Subcutaneous adipose tissue (tissue), 4 donors: Measurements from ENCODE around the gene RBMS1. TPM values are rescaled to one million over a fixed set of nuclear protein-coding genes. Genes with fewer than 3 reads are reported as not detected.

Experiments
- total RNA-seq, 4 donors: library from RNA; depleted of rRNA; stranded (reverse); fragments of >200 nt; gene quantifications; one replicate each; pipeline ENCODE4 v1.1.0, GENCODE V29; 2016
- TF ChIP-seq, protein P1 (sequence below): fragments of 450-650 bp; IDR thresholded peaks from one replicate; pipeline ENCODE4 v1.5.1; 2016; ENCODE audit warnings: low read depth, mild to moderate bottlenecking, control low read depth, antibody characterized with exemption, moderate library complexity

The RBMS1 gene
- total RNA-seq, 4 donors from 2014 or later: 80.1 to 164 (median 95.7) TPM

DNA sequence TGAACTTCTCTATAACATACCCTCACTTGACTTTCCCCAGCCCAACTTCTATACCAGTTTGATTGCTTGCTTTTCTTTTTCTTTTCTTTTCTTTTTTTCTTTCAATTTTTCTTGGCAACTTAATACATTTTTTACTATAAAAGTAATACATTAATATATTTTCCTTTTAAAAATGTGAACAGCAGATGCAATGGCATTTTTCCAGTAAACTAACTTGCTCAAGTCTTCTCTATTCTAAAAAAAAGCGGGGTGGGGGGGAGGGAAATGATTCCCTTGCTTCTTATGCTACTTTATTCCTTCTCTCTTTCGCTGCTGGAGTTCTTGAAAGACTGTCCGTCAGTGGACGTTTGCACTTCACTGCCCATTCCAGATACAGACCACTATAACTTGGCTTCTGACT, 70.5 kb downstream of the RBMS1 start:
- TF ChIP-seq, protein P1, sequence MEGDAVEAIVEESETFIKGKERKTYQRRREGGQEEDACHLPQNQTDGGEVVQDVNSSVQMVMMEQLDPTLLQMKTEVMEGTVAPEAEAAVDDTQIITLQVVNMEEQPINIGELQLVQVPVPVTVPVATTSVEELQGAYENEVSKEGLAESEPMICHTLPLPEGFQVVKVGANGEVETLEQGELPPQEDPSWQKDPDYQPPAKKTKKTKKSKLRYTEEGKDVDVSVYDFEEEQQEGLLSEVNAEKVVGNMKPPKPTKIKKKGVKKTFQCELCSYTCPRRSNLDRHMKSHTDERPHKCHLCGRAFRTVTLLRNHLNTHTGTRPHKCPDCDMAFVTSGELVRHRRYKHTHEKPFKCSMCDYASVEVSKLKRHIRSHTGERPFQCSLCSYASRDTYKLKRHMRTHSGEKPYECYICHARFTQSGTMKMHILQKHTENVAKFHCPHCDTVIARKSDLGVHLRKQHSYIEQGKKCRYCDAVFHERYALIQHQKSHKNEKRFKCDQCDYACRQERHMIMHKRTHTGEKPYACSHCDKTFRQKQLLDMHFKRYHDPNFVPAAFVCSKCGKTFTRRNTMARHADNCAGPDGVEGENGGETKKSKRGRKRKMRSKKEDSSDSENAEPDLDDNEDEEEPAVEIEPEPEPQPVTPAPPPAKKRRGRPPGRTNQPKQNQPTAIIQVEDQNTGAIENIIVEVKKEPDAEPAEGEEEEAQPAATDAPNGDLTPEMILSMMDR: no peak

DNA sequence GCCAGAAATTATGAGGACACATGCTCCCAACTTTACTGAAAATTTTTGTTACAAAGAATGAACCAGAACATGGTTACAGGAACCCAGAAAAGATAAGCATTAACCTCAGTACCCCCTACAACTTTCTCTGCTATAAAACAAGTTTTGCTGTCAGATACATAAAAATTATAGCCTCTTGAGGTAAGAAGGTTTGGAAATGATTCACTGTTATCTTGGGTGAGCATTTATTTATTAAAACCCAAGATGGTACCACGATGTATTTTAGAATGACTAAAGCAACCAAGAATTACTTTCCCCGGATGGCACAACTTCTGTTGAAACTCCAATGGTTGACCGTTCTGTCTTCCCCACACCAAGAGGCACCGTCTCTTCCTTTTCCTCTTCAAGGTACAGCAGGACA, 72.9 kb downstream of the RBMS1 start:
- TF ChIP-seq, protein P1: no peak

DNA sequence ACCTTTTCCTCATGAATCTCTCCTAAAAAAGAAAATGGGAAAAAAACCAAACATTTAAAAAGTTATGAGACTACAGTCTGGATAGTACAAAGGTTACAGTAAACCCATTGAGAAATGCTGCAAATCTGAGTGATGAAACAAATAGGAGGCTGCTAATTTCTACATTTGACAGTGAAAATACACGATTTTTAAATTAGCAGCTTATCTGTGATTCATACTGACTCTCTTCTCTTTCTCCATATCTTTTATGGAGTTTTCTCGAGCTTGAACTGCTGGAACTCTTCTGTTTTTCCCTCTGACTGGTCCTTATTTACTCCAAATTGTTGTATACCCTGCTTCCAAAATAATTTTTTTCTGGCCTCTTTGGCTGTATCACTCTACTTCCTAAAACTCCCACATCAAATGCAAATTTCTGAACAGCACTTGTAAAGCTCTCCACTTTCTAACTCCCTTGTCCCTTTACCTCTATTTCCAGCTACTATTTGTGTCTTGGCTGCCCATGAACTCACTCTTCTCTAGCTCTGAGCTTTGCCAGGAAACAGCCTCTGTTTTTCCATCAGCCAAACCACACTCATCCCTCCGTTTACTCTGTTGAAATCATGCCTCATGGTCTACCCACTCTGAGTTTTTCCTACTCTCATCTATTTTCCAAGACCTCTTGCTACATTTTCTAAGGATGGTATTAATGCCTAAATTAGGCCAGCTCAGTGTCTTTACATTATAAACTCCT, 73.7 kb downstream of the RBMS1 start:
- TF ChIP-seq, protein P1: no peak

DNA sequence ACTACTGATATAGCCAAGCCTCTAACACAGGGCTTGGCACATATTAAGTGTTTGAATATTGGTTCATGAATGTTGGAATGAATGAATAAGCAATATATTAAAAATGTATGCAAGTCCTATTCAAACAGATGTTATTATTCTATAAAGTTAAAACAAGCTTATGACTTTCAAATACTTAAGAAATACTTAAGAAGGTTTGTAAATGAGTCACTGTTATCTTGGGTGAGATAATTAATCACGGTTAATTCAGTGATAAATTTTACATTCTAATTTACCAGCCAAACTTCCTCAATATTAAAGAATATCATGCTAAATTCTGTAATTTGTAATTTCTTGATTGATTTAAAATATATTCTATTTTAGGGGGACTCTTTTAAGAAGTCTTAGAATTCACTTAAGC, 74.8 kb downstream of the RBMS1 start:
- TF ChIP-seq, protein P1: no peak

DNA sequence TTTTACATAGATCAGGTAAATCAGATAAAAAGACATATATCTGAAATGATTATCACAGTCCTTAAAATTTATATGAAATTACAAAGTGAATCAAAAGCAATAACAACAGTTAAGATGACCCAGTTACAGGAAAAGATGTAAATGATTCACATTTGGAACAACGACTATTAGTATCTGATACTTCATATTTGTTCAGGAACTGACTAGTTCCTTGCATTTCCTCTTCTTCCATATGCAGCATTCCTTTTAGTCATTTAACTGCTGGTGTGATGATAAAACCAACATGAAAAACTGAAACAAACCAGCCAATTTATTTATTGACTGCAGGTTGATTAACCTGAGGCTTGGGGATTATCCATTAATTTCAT, 75.2 kb downstream of the RBMS1 start:
- TF ChIP-seq, protein P1: no peak

DNA sequence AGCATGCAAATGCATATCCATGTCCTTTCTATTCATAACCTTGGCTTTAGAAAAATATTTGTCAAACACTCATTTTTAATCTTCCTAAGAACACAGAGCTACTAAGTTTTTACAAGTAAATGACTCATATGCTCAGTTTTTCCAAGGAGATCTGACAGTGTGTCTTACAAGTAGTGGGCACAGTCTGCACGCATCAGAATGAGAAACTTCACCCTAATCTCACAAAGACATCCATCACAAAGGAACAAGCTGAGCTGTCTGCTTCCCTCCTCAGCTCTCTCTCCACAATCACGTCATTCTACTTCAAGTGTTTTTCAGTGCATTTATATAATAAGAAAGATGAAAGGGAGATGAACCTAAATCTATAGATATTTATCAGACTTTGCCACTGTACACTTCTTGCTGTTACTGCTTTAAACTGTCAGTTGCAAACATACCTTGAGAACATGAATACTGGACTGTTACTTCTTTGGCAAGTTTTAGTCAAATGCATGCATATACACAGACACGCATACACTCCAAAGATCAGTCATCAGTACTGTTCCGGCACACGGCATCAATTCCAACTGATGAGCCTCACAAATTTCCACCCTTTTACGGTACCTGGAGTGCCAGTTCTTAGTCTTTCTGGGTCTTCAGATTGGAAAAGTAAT, 75.7 kb downstream of the RBMS1 start:
- TF ChIP-seq, protein P1: no peak

DNA sequence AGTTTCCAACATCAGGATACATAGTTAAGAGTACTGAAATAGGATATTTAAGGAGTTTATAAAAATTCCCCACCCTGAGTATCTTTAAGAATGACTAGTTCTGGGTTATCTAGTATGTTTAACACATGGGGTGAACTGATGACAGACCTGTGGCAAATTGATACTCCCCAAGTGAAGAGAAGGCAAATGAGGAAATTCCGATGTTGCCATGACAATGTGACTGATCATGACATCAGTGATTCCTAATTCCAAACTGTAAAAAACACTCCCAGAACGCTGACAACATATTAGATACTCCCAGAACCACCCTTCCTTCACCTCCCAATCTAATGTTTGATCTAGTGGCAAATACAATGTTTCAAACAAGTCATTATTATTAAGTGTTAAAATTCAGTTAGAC, 77.6 kb downstream of the RBMS1 start:
- TF ChIP-seq, protein P1: no peak
